Activated effector memory CD4-positive, alpha-beta T cell treated with Interleukin-2 at 50 U/mL for 16 hours (primary cell): ENCODE data around the gene VAC14.
"Not testable (repeated sequence)": the region's sequence is repeated elsewhere in the genome, so short reads cannot be mapped to it uniquely, and the experiment has no call there.

ENCODE experiments used
- DNase-seq: peaks from one replicate; pipeline ENCODE4 v3.0.0-alpha.2; 2020

VAC14 gene

GRCh38 chr16:70758786-70759185 lies 42.2 kb downstream of the VAC14 start:
- no peak for DNase-seq

- no peak for DNase-seq
Observed at GRCh38 chr16:70757183-70757582, 43.8 kb downstream of the VAC14 start.

- no peak for DNase-seq
Observed at GRCh38 chr16:70756071-70756470, 44.9 kb downstream of the VAC14 start.

- no peak for DNase-seq
Observed at GRCh38 chr16:70754851-70755600, 45.9 kb downstream of the VAC14 start.

GRCh38 chr16:70754371-70754770 lies 46.6 kb downstream of the VAC14 start:
- DNase-seq: no peak

GRCh38 chr16:70753694-70754325 lies 47.1 kb downstream of the VAC14 start:
- no peak for DNase-seq

- no peak for DNase-seq
Observed at GRCh38 chr16:70753228-70753627, 47.7 kb downstream of the VAC14 start.

GRCh38 chr16:70752426-70752825 lies 48.5 kb downstream of the VAC14 start:
- DNase-seq: no peak

GRCh38 chr16:70751593-70751992 lies 49.4 kb downstream of the VAC14 start:
- DNase-seq: no peak

GRCh38 chr16:70750893-70751467 lies 50.0 kb downstream of the VAC14 start:
- DNase-seq: no peak

- no peak for DNase-seq
Observed at GRCh38 chr16:70749681-70750601, 51.0 kb downstream of the VAC14 start.

GRCh38 chr16:70749006-70749678 lies 51.8 kb downstream of the VAC14 start:
- no peak for DNase-seq

- DNase-seq: no peak
Observed at GRCh38 chr16:70747703-70748631, 53.0 kb downstream of the VAC14 start.

GRCh38 chr16:70746708-70747424 lies 54.1 kb downstream of the VAC14 start:
- DNase-seq: no peak

GRCh38 chr16:70746040-70746707 lies 54.8 kb downstream of the VAC14 start:
- no peak for DNase-seq

- no peak for DNase-seq
Observed at GRCh38 chr16:70745536-70746025, 55.4 kb downstream of the VAC14 start.

GRCh38 chr16:70744366-70744765 lies 56.6 kb downstream of the VAC14 start:
- no peak for DNase-seq

GRCh38 chr16:70743791-70744190 lies 57.2 kb downstream of the VAC14 start:
- DNase-seq: no peak

GRCh38 chr16:70742967-70743366 lies 58.0 kb downstream of the VAC14 start:
- not testable (repeated sequence) for DNase-seq

GRCh38 chr16:70741783-70742125 lies 59.2 kb downstream of the VAC14 start:
- no peak for DNase-seq
